GM19043 (cell line): ENCODE measurements around the gene ARHGAP26.

Experiments
- ATAC-seq: cut with Tn5 transposase; IDR thresholded peaks from one replicate; pipeline ENCODE4 v1.9.1; 2021; ENCODE audit warnings: low read depth; ENCODE audit not compliant: unreplicated experiment

The ARHGAP26 gene

DNA sequence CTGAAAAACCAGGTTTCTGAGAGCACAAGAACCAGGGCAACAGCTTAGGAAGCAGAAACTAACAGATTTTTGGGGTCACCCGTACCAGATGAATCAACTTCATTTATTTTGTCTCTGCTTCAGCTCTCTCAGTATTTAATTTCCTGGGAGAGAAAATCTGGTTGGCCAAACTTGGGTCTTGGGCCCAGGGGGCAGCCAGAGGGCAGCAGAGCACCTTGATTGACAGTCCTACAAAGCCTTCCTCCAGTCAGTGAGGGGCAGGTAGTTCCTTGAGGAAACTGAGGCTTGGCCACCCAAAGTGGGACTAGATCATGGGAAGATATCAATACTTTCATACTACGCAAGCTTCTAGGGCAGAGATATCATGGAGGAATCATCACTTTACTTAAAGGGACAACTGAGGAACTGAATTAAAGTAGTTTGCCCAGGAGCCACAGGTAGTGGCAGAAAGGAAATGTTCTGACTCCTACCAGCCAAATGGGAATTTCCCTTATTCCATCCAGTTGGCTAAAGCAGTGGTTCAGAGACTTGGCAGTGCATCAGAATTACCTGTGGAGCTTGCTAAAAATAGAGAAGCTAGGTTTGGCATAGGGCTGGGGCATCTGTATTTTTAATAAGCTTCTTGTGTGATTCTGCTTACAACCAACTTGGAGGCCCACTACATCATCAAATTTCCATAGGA is 21.5 kb upstream of the ARHGAP26 start:
- ATAC-seq: no peak

DNA sequence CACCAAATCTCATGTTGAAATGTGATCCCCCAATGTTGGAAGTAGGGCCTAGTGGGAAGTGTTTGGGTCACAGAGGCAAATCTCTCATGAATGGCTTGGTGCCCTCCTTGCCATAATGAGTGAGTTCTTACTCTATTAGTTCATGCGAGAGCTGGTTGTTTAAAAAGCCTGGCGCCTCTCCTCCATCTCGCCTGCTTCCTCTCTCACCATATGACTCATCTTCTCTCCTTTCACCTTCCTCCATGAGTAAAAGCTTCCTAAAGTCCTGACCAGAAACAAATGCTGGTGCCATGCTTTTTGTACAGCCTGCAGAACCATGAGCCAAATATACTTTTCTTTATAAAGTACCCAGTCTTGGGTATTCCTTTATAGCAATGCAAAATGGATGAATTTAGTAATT is 20.9 kb upstream of the ARHGAP26 start:
- no peak for ATAC-seq

DNA sequence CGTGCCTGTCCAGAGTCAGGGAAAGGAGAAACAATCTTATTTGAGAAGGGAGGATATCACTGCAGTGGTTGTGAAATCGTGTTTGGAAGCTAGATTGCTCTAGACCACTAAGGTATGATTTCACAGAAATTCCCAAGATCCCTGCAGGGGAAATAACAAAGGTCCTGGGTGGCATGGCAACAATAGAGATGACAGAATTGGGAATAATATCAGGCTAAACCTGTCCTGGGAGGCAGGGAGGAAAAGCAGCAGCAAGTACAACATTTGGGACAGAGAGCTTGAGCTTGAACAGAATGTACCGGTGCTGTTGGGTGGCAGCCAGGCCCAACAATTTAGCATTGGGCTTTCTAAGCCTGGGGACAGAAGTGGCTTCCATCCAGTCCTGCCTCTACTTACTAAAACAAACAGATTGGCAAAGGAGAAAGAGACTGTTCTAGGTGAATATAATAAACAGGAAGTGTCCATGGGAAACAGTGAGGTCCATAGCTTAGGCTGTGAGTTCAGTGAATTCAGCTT is 17.0 kb upstream of the ARHGAP26 start:
- ATAC-seq: no peak

DNA sequence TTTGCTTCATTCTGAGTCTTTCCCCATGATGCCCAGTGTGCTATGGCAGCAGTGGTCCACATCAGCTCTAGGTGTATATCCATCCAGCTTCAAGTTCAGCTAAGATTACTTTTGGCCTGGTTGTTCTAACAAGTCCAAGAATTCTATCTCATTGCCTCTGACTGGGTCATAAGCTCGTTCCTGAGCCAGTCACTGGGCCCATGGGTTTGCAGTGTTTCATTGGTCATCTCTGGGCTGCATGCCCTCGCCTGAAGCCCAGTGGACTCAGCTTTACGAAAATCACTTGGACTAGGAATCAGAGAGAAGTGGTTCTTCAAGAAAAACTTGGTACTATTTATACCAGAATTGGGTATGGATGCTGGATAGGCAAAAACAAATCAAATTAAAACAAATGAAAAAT is 16.1 kb upstream of the ARHGAP26 start:
- no peak for ATAC-seq

DNA sequence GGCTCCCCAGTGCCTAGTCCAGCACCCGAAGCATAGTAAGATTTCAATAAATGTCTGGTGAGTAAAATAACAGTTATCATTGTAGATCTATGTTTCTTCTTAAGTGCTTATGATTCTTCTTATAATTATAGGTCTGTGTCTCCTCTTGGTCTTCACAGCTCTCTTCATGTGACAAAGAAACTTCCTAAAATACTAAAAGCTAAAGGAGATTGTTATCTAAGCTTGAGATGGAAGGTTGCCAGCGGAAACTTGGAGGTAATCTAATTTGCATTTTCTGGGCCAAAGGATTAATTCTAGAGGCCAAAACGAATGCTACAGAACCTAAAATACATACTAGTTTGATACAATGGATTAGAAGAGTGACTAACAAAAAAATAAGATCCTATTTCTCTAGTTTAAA is 13.6 kb upstream of the ARHGAP26 start:
- ATAC-seq: no peak

DNA sequence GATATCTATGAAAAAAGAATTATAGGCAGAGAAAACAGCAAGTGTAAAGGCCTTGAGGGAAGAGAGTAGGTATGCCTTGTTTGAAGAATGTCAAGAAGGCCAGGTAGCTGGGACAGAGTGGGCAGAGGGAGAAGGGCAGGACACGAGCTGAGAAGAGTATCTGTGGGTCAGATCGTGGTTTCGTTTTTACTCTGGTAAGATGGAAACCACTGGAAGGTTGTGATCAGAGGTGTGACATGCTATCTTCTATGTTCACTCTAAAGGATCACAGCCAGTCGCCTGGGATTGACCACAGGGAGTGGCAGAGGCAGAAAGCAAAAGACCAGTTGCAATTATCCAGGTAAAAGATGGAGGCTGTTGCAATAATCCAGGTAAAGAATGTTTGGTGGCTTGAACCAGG is 12.6 kb upstream of the ARHGAP26 start:
- ATAC-seq: no peak

DNA sequence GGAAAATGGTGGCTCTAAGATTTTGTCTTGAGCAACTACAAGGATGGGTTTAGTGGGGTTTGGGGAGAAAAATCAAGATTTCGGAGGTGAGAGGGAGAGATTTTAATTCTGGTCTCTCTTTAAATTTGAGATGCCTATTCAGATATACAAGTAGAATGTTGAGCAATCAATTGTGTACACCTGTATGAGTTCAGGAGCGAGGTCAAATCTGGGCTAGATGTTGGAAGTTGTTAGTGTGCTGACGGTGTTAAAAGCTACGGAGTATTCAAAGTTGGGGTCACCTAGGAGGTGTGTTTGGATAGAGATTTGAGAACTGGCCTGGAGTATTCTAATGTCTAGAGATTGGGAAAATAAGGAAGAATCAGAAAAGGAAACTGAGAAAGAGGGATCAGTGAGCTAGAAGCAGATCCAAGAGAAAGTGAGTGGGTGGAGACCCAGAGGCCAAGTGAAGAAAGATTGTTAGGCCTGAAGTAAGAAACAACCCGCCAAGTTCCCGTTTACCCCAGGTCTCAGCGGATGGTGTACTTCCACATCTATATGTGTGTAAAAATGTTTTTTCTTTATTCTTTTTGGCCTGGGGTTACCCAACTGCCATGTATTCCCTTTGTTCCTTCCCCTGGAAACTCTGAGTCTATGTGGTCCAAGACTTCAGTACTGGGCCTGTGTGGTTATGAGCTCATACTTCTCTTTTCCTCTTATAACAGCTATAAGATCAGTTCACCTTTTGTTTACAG is 11.9 kb upstream of the ARHGAP26 start:
- ATAC-seq: no peak

DNA sequence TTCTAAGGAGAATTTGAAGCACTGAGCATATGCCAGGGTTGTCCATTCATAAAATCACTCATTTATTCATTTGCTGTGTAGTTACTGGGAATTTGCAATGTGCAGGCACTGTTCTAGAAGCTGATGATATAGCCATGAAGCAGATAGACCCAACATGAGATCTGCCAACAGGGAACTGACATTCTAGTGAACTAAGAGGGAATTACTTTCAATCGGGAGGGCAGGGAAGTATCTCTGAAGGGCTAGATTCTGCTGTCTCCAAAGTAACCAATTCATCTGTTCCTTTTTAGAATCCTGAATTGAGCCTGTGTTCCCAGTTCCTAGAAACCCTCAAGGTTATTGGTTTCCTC is 11.4 kb upstream of the ARHGAP26 start:
- ATAC-seq: no peak

DNA sequence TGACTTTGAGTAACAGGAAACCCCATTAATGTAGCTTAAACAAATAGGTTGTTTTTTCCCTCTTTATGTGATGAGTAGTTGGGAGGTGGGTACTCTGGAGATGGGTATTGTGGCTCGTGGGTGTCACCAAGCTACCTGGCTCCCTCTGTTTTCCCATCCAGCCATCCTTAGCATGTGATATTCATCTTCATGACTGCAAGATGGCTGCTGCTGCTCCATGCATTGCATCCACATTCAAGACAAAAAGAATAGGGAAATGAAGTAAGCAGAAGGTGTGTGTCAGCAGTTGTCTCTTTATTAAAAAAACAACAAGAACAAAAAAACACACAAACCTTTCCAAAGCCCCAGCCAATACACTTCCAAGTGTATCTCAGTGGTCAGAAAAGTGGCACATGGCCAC is 6.5 kb upstream of the ARHGAP26 start:
- ATAC-seq: no peak

DNA sequence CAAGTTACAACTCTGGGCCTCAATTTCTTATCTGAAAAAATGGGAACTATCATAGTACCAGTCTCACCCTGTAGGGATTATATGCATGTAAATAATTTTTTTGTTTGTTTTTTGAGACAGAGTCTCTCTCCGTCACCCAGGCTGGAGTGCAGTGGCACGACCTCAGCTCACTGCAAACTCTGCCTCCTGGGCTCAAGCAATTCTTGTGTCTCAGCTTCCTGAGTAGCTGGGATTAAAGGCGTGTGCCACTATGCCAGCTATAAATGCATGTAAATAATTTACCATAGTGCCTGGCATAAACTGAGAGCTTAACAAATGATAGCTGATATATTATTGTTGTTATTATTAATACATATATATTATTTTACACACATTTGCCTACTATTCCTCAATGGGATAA is 3.0 kb upstream of the ARHGAP26 start:
- ATAC-seq: no peak

DNA sequence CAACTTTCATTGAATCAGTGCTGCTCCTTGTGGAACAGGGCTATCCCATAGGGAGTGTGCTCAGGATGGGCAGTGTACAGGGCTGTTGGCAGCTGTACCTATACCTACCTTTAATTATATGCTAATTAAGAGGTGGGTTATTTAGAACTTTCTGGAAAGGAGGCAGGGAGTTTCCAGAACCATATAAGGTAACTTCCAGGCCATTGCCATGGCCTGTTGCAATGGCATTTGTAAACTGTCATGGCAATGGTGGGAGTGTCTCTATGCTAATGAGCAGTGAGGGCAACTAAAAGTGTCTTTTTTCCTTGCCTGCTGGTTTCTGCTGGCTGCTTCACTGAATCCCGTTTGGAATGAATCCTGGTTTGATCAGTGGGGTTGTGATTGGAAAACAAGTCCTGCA is 2.3 kb upstream of the ARHGAP26 start:
- ATAC-seq: no peak

DNA sequence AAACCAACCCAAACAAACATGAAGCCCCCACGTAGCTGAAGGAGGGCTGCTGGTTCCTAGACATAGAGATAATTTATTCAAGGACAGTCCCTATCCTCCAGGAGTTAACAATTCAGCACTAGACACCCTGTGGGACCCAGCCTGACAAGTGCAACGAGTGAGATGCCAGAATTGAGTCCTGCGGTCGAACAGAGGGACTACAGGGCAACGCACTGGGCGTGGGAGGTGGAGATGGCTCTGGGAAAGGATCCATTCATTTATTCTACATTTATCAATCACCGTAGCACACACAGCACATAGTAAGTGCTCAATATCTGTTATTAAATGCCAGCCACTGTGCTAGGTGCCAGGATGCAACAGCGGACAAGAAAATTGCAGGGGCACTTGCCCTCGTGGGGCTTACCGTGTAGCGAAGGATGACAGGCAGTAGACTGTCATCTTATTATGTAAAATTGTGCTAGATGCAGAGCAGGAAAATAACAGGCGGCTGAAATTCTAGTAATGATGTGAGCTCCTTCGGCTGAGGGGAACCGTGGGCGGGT is 855 bp upstream of the ARHGAP26 start:
- ATAC-seq: no peak

DNA sequence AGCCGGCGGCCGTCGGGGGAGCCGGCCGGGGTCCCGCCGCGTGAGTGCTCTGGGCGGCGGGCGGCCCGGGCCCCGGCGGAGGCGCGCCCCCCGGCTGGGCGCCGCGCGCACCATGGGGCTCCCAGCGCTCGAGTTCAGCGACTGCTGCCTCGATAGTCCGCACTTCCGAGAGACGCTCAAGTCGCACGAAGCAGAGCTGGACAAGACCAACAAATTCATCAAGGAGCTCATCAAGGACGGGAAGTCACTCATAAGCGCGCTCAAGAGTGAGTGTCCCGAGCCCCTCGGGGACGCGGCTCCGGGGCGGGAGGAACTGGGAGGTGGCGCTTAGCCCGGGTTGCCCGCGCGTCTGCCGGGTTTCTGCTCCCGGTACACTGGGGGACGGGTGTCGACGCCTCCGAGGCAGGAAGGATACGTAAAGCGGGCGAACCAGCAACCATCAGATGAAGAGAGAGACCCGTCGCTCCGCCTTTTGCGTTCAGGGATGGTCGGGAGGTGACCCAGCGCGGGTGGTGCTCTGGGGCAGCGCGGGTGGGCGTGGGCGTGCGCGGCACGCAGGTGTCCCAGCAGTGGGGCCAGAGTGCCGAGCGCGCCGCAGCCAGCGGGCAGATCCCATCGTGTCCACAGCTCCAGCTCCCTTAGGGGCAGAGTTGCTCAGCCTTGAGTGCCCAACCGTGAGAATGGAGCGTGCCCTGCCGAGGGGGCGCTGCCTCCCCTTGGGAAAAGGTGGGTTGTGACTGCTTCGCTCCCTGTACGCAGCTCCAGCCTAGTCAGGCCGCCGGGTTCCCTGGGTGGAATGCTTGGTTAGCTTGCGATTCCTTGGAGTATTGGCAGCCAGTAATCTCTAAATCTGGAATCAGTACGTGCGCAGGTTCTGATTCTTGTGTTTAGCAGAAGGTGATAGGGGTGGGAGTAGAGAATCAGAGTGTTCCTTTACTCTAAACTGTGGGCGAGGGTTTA is 753 bp downstream of the ARHGAP26 start:
- ATAC-seq: peak; percentile 19

DNA sequence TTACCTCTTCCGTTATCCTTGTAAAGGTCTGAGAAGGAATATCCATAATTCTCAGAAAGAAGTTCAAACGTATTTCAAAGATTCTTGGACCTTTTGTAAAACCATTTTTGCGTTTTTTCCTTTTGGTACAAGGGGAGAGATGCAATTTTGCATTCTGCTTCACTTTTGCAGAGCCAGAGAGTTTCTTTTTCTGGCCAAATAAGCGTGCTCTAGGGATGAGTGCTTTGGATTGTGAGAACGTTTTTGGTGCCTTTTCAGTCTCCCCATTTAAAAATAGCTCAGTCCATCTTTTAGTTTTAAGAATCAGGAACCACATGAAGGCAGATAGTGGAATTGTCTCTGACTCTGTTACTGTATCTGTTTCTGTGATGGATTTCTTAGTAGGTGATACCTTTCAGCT is 1.5 kb downstream of the ARHGAP26 start:
- no peak for ATAC-seq

DNA sequence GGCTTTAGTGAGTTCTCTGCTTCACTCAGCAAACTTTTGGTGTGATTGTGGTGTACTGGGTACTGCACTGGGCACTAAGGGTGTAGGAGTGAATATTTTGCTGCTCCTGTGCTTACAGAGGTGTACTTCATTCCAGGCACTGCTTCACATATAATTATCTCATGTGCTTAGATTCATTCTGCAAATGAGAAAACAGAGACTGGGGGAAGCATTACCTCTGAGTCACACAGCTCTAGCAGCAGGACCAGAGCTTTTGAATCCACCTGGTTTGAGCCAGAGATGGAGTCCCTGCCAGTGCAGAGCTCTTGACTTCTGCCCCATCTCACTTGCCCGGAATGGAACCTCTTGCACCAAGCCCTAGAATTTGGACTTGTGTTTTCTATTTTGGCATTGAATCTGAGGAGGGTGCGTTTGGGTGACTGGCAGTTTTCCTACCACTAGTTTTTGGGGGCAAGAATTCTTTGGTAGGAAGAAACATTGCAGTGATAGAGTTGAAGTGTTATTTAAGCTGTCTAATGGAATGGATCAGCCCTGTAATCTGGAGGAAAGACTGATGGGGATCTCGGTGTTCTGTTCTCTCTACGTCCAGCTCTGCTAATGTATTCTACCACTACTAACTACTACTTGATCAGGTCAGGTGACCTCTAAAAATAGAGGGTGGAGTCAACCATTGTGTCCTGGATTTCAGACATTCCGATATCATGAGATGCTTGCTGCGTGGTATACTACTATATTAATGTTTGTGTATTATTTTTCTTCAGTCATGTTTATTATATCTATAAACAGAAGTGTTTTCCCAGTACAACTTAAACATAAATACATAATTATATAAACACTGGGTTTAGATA is 2.5 kb downstream of the ARHGAP26 start:
- ATAC-seq: no peak

DNA sequence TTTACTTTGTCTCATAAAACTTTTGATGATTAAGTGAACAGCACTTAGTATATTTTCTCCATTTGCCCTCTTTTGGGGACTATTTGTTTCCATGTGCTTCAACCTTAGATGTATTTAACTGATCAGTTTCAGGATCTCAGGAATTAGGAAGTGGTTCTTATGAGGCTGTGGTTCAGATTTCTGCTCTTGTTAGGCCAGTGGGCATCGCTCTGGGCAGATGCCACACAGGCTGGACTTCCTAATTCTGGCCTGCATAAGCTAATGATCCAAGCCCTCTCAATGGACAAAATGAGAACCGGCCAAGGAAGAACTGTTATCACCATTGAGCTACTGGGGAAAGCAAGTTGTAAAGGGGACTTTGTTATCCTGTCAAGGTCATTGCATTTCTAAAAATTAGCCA is 6.9 kb downstream of the ARHGAP26 start:
- ATAC-seq: no peak

DNA sequence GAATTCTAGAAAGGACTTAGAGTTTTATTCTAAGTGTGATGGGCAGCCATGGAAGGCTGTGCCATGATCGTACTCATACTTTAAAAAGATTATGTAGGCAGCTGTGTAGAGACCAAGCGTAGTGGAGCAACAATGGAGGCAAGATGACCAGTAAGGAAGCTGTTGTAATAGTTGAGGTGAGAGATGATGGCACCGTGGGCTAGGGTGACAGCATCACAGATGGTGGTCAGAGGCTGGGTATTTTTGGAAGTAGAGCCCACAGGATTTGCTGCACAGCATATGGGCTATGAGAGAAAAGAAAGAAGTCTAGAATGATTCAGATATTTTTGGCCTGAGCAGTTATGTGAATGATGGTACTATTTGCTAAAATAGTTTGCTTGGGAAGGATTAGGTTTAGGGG is 7.7 kb downstream of the ARHGAP26 start:
- no peak for ATAC-seq

DNA sequence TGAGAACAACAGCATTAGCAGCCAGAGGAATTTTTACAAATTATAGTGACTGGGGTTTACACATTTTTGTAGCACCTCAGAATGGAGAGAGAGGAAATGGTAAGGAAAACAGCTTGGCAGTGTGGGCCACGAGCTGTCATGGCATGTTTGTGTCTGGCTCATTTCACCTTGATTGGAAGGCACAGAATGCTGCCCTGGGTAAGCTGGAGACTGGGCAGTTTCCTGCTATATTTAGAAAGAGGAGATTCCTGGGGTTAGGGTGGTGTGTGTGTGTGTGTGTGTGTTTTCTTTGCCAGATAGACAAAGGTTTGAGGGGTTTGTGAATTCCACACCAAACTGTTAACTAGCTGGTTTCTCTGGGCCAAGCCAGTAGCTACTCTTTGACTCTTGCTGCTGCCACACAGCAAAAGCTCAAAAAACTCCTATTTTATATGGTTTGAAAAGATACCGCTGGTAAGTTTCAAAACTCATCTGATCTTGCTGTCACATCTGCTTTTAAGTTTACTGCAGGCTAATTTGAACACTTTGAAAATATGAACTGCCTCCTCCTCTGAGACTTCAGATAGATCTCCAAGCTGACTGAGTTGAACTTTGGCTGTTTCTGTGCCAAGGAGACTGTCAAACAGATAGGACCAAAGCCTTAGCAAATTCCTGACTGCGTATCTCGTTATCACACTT is 9.1 kb downstream of the ARHGAP26 start:
- ATAC-seq: no peak

DNA sequence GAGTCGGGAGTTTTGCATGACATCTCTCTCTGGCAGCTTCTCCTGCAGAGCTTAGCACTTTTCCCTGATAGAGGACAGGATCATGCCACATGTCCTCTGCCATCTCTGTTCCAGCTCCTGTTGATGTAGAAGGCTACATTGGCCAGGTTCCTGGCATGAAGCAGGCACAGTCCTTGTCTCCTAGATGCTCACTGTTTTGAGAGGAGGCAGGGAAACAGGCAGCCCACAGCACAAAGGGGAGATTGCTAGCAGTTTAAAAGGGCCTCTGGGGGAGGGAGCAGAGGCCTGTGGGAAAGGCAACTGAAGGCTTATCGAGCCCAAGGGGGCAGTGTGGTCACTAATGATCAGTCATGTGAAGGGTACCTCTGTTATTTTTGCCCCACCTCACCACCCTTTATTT is 10.7 kb downstream of the ARHGAP26 start:
- no peak for ATAC-seq
